Measurements from ENCODE around the gene SMG9. TPM values are rescaled to one million over a fixed set of nuclear protein-coding genes. Genes with fewer than 3 reads are reported as not detected.

Gene SMG9
- total RNA-seq, 1 experiment from 2014 or later: 76.0 TPM

DNA sequence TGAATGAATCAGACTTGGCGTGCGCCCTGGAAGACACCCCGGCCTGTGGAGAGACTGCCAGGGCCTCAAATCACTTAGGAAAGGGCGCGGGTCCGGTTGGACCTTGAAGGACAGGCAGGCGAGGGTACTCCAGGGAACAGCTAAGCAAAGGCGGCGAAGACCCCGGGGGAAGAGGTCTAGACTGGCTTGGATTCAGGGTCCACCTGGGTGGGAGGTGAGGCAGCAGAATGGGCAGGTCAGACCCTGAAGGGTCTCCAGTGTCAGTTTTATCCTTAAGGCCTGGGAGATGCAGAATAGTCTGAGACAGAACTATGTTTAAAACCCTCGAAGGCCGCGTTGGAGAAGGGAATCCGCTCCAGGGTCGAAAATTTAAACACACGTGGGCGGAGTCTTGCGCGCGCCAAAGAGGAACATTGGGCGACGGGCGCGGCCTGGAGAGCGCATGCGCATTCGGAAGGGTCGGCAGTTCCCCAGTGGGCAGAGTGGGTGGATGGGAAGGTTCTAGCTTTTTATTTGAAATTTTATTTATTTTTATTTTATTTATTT lies 567 bp upstream of the SMG9 start:
- DNase-seq (ENCODE audit: unreplicated experiment): peak; percentile 81
- intact Hi-C loops (cut with micrococcal nuclease): no loop called here
- H3K9me3 Mint-ChIP-seq (ENCODE audit: unreplicated experiment): no peaks in the 10 kb centered on the region
- H3K4me3 Mint-ChIP-seq (ENCODE audit: unreplicated experiment): peak overlapping the region; percentile 93
- H3K4me1 Mint-ChIP-seq (ENCODE audit: insufficient read depth, unreplicated experiment): peaks cover 64% of the 10 kb centered on the region
- CTCF ChIA-PET: interaction anchor here (0.8 to 4.3 kb wide), 7 partner anchors 8 to 54 kb away, joined by 3 to 32 read pairs (median 4); partner anchors contain the start of gene KCNN4
- TF ChIP-seq, protein P1, sequence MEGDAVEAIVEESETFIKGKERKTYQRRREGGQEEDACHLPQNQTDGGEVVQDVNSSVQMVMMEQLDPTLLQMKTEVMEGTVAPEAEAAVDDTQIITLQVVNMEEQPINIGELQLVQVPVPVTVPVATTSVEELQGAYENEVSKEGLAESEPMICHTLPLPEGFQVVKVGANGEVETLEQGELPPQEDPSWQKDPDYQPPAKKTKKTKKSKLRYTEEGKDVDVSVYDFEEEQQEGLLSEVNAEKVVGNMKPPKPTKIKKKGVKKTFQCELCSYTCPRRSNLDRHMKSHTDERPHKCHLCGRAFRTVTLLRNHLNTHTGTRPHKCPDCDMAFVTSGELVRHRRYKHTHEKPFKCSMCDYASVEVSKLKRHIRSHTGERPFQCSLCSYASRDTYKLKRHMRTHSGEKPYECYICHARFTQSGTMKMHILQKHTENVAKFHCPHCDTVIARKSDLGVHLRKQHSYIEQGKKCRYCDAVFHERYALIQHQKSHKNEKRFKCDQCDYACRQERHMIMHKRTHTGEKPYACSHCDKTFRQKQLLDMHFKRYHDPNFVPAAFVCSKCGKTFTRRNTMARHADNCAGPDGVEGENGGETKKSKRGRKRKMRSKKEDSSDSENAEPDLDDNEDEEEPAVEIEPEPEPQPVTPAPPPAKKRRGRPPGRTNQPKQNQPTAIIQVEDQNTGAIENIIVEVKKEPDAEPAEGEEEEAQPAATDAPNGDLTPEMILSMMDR (IDR thresholded peaks at IDR 0.05; ENCODE audit: unreplicated experiment): no peak
- POLR2A ChIA-PET: interaction anchor here (0.6 to 20.1 kb wide), 17 partner anchors 9 to 225 kb away, joined by 3 to 409 read pairs (median 5); partner anchors contain the start of genes IRGQ, KCNN4, PLAUR and ZNF576
- peak overlapping the region; percentile 98 for H3K27ac Mint-ChIP-seq (ENCODE audit: low read depth, unreplicated experiment)
- H3K36me3 Mint-ChIP-seq (ENCODE audit: insufficient read depth, unreplicated experiment): peaks cover 28% of the 10 kb centered on the region
- no peaks in the 10 kb centered on the region for H3K27me3 Mint-ChIP-seq (ENCODE audit: insufficient read depth, unreplicated experiment)
- BruUV-seq (replicated peaks): TSS peak; percentile 75

DNA sequence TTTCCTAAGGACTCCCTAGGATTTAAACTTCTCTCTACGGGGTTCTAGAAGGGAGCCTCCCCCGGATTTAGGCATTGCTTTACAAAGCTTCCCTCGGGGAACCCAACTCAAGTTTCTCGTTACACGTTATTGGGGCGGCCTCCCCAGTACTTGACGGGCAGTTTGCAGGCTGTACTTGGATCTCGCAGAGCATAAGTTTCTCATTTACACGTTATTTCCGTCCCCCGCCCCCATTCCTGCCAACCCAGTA lies 584 bp downstream of the SMG9 start:
- Mint-ChIP-seq H3K4me3 (ENCODE audit: unreplicated experiment) (peak overlapping the region; percentile 93), H3K4me1 (ENCODE audit: insufficient read depth, unreplicated experiment) (peaks cover 65% of the 10 kb centered on the region), H3K27me3 (ENCODE audit: insufficient read depth, unreplicated experiment) (no peaks in the 10 kb centered on the region), H3K27ac (ENCODE audit: low read depth, unreplicated experiment) (peak overlapping the region; percentile 98), H3K9me3 (ENCODE audit: unreplicated experiment) (no peaks in the 10 kb centered on the region), H3K36me3 (ENCODE audit: insufficient read depth, unreplicated experiment) (peaks cover 38% of the 10 kb centered on the region)
- intact Hi-C loops (cut with micrococcal nuclease): loop anchor here (1.0 kb wide), 1 partner anchor 26 kb away; the partner anchor contains the start of gene KCNN4
- DNase-seq (ENCODE audit: unreplicated experiment): no peak
- POLR2A ChIA-PET: interaction anchor here (0.9 to 20.1 kb wide), 11 partner anchors 9 to 219 kb away, joined by 3 to 409 read pairs (median 6); partner anchors contain the start of genes IRGQ, KCNN4, PLAUR and ZNF576
- TF ChIP-seq, protein P1 (IDR thresholded peaks at IDR 0.05; ENCODE audit: unreplicated experiment): no peak
- CTCF ChIA-PET: interaction anchor here (1.1 to 4.3 kb wide), 4 partner anchors 15 to 85 kb away, joined by 3 to 32 read pairs (median 3); partner anchors contain the start of gene KCNN4
- no TSS peak for BruUV-seq (replicated peaks)

DNA sequence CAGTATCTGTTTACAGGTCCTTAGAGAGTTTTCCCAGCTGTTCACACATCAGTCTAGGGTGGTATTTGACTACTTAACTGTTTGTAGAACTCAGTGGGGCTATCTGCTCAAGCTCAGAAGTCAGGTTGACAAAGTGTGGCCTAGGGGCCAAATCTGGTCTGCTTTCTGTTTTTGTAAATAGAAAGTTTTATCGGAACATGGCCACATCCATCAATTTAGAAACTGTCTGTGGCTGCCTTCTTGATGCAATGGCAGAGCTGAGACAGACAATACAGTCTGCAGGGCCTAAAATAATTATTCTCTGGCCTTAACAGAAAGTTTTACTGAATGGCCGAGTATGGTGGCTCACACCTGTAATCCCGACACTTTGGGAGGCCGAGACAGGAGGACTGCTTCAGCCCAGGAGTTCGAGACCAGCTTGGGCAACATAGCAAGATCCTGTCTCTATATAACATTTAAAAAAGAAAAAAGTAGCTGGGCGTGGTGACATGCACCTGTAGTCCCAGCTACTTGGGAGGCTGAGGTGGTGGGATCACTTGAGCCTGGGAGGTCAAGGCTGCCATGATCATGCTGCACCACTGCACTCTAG lies 2.4 kb downstream of the SMG9 start:
- H3K36me3 Mint-ChIP-seq (ENCODE audit: insufficient read depth, unreplicated experiment): peaks cover 50% of the 10 kb centered on the region
- TF ChIP-seq, protein P1 (IDR thresholded peaks at IDR 0.05; ENCODE audit: unreplicated experiment): no peak
- CTCF ChIA-PET: interaction anchor here (0.7 to 4.3 kb wide), 11 partner anchors 8 to 938 kb away, joined by 3 to 32 read pairs (median 6); partner anchors contain the start of gene KCNN4
- H3K27me3 Mint-ChIP-seq (ENCODE audit: insufficient read depth, unreplicated experiment): no peaks in the 10 kb centered on the region
- POLR2A ChIA-PET: interaction anchor here (0.6 to 20.1 kb wide), 10 partner anchors 12 to 1700 kb away, joined by 3 to 409 read pairs (median 4); partner anchors contain the start of genes KCNN4 and PLAUR
- H3K27ac Mint-ChIP-seq (ENCODE audit: low read depth, unreplicated experiment): peak overlapping the region; percentile 98
- H3K4me1 Mint-ChIP-seq (ENCODE audit: insufficient read depth, unreplicated experiment): peaks cover 53% of the 10 kb centered on the region
- peak overlapping the region; percentile 93 for H3K4me3 Mint-ChIP-seq (ENCODE audit: unreplicated experiment)
- intact Hi-C loops (cut with micrococcal nuclease): no loop called here
- no TSS peak for BruUV-seq (replicated peaks)
- H3K9me3 Mint-ChIP-seq (ENCODE audit: unreplicated experiment): no peaks in the 10 kb centered on the region
- DNase-seq (ENCODE audit: unreplicated experiment): no peak

DNA sequence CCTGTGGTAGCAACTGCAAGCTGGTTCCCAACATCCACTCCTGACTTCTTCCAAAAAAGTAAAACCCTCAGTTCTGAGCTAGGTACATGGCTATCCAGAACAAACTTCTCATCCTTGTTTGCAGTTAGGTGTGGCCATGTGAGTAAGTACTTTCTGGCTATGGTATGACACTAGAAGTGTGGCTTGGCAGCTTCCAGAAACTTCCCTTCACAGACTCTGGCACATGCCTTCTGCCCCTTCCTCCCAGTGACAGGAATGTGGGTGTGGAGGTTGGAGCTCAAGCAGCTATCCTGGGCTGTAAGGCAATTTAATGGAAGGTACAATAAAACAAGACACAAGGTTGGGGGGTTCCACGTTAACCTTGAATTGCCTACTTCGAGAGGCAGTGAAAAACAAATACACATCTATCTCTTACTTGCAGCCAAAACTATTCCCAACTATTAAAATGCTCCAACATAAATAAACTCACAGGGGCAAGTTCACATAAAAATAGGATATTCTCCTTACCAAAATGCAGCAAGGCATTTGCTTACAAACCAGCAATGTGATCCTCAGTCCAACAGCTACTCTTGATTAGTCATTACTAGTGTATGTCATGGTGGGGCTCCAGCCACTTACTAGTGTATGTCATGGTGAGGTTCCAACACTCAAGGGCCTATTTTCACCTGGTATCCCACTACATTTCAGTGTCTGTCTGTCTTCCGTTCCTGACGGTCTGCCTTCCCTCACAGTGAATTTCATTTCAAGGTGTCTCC lies 3.1 kb downstream of the SMG9 start:
- ChIA-PET CTCF (interaction anchor here (0.5 to 4.3 kb wide), 8 partner anchors 11 to 781 kb away, joined by 3 to 32 read pairs (median 6); partner anchors contain the start of gene KCNN4), POLR2A (interaction anchor here (0.9 to 20.1 kb wide), 6 partner anchors 11 to 177 kb away, joined by 3 to 409 read pairs (median 42); partner anchors contain the start of genes KCNN4 and PLAUR)
- TF ChIP-seq, protein P1 (IDR thresholded peaks at IDR 0.05; ENCODE audit: unreplicated experiment): no peak
- H3K27me3 Mint-ChIP-seq (ENCODE audit: insufficient read depth, unreplicated experiment): no peaks in the 10 kb centered on the region
- intact Hi-C loops (cut with micrococcal nuclease): no loop called here
- H3K27ac Mint-ChIP-seq (ENCODE audit: low read depth, unreplicated experiment): peak overlapping the region; percentile 33
- BruUV-seq (replicated peaks): no TSS peak
- H3K9me3 Mint-ChIP-seq (ENCODE audit: unreplicated experiment): no peaks in the 10 kb centered on the region
- no peak for DNase-seq (ENCODE audit: unreplicated experiment)
- H3K4me1 Mint-ChIP-seq (ENCODE audit: insufficient read depth, unreplicated experiment): peaks cover 47% of the 10 kb centered on the region
- H3K36me3 Mint-ChIP-seq (ENCODE audit: insufficient read depth, unreplicated experiment): peaks cover 55% of the 10 kb centered on the region
- H3K4me3 Mint-ChIP-seq (ENCODE audit: unreplicated experiment): peak overlapping the region; percentile 21
